Heart left ventricle (tissue), 16 donors: ENCODE data around the gene CDH24. TPM values are rescaled to one million over a fixed set of nuclear protein-coding genes. Genes with fewer than 3 reads are reported as not detected.

Experiments used
- ATAC-seq, 4 donors: fragments of 200-7000 bp; cut with Tn5 transposase; one replicate each; pipeline ENCODE4 v1.9.1; 2020 to 2022; ENCODE audit warnings: moderate library complexity in 4 of 4, mild to moderate bottlenecking in 3 of 4, moderate number of reproducible peaks in 1 of 4
- DNase-seq, 5 donors: peaks; one replicate each; pipeline ENCODE4 v3.0.0-alpha.2; 2020
- H3K27ac ChIP-seq, 12 donors: fragments of 200-600 bp; sonication (generic) in 4 of 12; one replicate each; pipeline versions ENCODE4 v1.5.0 to v1.8.0; 2016 to 2022; ENCODE audit warnings: mild to moderate bottlenecking in 2 of 12
- H3K27me3 ChIP-seq, 9 donors: fragments of 200-600 bp; sonication (generic) in 2 of 9; one replicate each; pipeline versions ENCODE4 v1.5.1 to v1.8.0; 2016 to 2022; ENCODE audit warnings: mild to moderate bottlenecking in 3 of 9
- H3K36me3 ChIP-seq, 9 donors: fragments of 200-600 bp; sonication (generic) in 2 of 9; one replicate each; pipeline versions ENCODE4 v1.5.0 to v1.8.0; 2018 to 2022; ENCODE audit warnings: mild to moderate bottlenecking in 2 of 9
- H3K4me1 ChIP-seq, 12 donors: fragments of 200-600 bp; sonication (generic) in 4 of 12; one replicate each; pipeline versions ENCODE4 v1.5.0 to v1.8.0; 2016 to 2022; ENCODE audit warnings: mild to moderate bottlenecking in 3 of 12
- H3K4me3 ChIP-seq, 12 donors: fragments of 200-600 bp; sonication (generic) in 4 of 12; one replicate each; pipeline versions ENCODE4 v1.5.0 to v1.8.0; 2017 to 2022; ENCODE audit warnings: mild to moderate bottlenecking in 9 of 12, moderate library complexity in 4 of 12
- H3K9me3 ChIP-seq, 12 donors: fragments of 200-600 bp; sonication (generic) in 4 of 12; one replicate each; pipeline versions ENCODE4 v1.5.0 to v1.8.0; 2016 to 2022; ENCODE audit warnings: mild to moderate bottlenecking in 1 of 12
- POLR2A ChIP-seq, 2 donors: fragments of 450-650 bp; IDR thresholded peaks; one replicate each; pipeline ENCODE4 v1.6.1; 2017; ENCODE audit warnings: antibody characterized with exemption in 2 of 2, mild to moderate bottlenecking in 2 of 2, moderate library complexity in 2 of 2
- WGBS, 4 donors: extraction: QIAGEN DNeasy Blood & Tissue Kit in 2 of 4; methylation state at CpG; one replicate each; pipeline versions ENCODE4 v1.1.5 to v1.1.7; 2013 to 2018; 5-methylcytosine and 5-hydroxymethylcytosine counted together
- intact Hi-C, 10 donors: fragments of 100-400 bp; cut with DNase I; formaldehyde crosslinking; loops; one replicate each; pipeline versions ENCODE4 v1.11.1 to v1.14.2; 2022
- polyA plus RNA-seq, 2 donors: library from polyadenylated mRNA; stranded (reverse); fragments of 200-250 nt; gene quantifications; one replicate each; pipeline ENCODE4 v1.2.3, GENCODE V29; 2013
- total RNA-seq, 9 donors: library from RNA; depleted of rRNA in 2 of 9; stranded (reverse); fragments of >200 nt in 2 of 9; fragmentation: NEBNext Ultra II Directional in 3 of 9; extraction: Animal tissue kit (Norgen Biotek cat#: 25700) in 3 of 9; gene quantifications; one replicate each; pipeline versions ENCODE4 v1.1.0 to v1.2.4, GENCODE V29; 2016 to 2023
- TF ChIP-seq, protein P1 (sequence below), 12 donors: fragments of 200-600 bp; sonication (generic) in 4 of 12; IDR thresholded peaks; one replicate each; pipeline versions ENCODE4 v1.5.0 to v1.8.0; 2018 to 2022; ENCODE audit warnings: antibody characterized with exemption in 12 of 12, mild to moderate bottlenecking in 5 of 12
- donor health status: ischemic (EF 13 %, LVEDD 7.1; RV severe dilation, severe dysfunction).
- donor health status: healthy with polysubstance abuse.
- donor health status: DM: no; HTN: yes; CAD: no.
- donor health status: DM: no; HTN: no; CAD: no.
- donor health status: ischemic (EF 25% LVEDD 6.9; RV normal size, moderate dysfunction).
- donor health status: ischemic (EF 25% LVEDD 5.7; RV mildly dilated, moderate dysfunction).
- donor health status: healthy.
- donor health status: DM: yes; HTN: yes; CAD: no.
- donor health status: ischemic (EF 35%, LVEDD 5.7; RV mildly dilated, moderate dysfunction).
- donor health status: nonischemic (EF 11% LVEDD 7.7; RV severe dilation, severe dysfunction).
- donor health status: DM: yes; HTN: yes; CAD: no.
- donor health status: PGD.
- donor health status: ischemic (EF 29% LVEDD 5.4; RV normal size, mild dysfunction).
- donor health status: nonischemic (EF 23%, LVEDD 6.1; RV moderate dilation, normal function).

CDH24 gene
- total and polyA plus RNA-seq, 11 donors: 0.72 to 3.3 (median 1.9) TPM

DNA sequence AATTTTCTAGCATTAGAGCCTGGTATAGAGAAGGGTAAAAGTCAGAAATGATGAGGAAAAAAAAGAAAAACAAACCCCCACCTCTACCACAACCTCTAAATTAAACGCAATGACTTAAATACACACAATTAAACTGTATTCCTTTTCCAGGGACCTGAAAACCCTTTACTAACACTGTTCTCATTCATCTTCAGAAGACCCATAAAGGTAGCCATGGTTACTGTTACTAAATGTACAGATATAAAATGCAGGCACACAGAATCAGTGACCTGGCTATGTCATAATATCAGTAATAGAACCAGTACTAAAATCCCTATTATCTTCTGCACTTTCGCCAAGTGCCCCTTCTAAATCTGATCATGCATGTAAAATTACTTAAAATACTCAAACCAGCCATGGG, 36.2 kb upstream of the CDH24 start:
- peak overlapping the region in 1 of 12 donors; percentile 92 for H3K27ac ChIP-seq
- WGBS, 4 donors: 73 to 86% (median 81%) methylated on average over 2 of the region's 2 CpGs
- H3K27me3 ChIP-seq: no peaks in the 10 kb centered on the region
- H3K36me3 ChIP-seq: peaks cover 0 to 61% (median 58%) of the 10 kb centered on the region in 9 donors
- peak overlapping the region in 11 of 12 donors; percentile 57 to 96 (median 80) for H3K4me3 ChIP-seq
- DNase-seq (no peak), ATAC-seq (no peak)
- TF ChIP-seq POLR2A (IDR thresholded peaks at IDR 0.05): no peak
- TF ChIP-seq, protein P1, sequence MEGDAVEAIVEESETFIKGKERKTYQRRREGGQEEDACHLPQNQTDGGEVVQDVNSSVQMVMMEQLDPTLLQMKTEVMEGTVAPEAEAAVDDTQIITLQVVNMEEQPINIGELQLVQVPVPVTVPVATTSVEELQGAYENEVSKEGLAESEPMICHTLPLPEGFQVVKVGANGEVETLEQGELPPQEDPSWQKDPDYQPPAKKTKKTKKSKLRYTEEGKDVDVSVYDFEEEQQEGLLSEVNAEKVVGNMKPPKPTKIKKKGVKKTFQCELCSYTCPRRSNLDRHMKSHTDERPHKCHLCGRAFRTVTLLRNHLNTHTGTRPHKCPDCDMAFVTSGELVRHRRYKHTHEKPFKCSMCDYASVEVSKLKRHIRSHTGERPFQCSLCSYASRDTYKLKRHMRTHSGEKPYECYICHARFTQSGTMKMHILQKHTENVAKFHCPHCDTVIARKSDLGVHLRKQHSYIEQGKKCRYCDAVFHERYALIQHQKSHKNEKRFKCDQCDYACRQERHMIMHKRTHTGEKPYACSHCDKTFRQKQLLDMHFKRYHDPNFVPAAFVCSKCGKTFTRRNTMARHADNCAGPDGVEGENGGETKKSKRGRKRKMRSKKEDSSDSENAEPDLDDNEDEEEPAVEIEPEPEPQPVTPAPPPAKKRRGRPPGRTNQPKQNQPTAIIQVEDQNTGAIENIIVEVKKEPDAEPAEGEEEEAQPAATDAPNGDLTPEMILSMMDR (IDR thresholded peaks at IDR 0.05): no peak
- intact Hi-C loops: loop anchor here in 1 of 10 donors (10.0 kb wide), 1 partner anchor 211 kb away; the partner anchor contains the start of genes BCL2L2 and PPP1R3E
- H3K4me1 ChIP-seq: peaks cover 5 to 61% (median 41%) of the 10 kb centered on the region in 12 donors
- H3K9me3 ChIP-seq: no peaks in the 10 kb centered on the region

DNA sequence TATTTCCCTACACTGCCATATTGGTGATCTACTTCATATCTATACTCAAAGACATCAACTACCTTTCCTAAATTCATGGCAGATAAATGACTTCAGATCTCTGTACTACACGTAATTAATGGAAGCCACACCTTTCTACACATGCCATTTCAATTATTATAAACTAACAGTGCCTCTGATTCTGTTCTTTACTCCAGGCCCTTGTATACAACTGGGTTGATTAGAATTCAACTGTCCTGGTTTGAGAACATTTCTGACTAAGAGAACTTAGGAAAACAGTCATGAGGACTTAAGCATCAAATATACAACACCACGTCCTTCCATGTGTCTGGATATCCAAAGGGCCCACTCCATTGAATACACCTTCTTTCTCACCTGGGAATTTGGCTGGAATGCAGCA, 35.8 kb upstream of the CDH24 start:
- Histone ChIP-seq H3K4me3 (peak overlapping the region in 4 of 12 donors; percentile 74 to 91 (median 83)), H3K36me3 (peaks cover 0 to 61% (median 59%) of the 10 kb centered on the region in 9 donors), H3K27ac (no peak overlapping the region), H3K27me3 (no peaks in the 10 kb centered on the region), H3K9me3 (no peaks in the 10 kb centered on the region), H3K4me1 (peaks cover 5 to 58% (median 39%) of the 10 kb centered on the region in 12 donors)
- DNase-seq: no peak
- intact Hi-C loops: loop anchor here in 1 of 10 donors (10.0 kb wide), 1 partner anchor 212 kb away; the partner anchor contains the start of genes BCL2L2 and PPP1R3E
- WGBS, 4 donors: 60 to 65% (median 64%) methylated on average over 2 of the region's 2 CpGs
- TF ChIP-seq POLR2A (IDR thresholded peaks at IDR 0.05): no peak
- TF ChIP-seq, protein P1 (IDR thresholded peaks at IDR 0.05): no peak
- ATAC-seq: no peak

DNA sequence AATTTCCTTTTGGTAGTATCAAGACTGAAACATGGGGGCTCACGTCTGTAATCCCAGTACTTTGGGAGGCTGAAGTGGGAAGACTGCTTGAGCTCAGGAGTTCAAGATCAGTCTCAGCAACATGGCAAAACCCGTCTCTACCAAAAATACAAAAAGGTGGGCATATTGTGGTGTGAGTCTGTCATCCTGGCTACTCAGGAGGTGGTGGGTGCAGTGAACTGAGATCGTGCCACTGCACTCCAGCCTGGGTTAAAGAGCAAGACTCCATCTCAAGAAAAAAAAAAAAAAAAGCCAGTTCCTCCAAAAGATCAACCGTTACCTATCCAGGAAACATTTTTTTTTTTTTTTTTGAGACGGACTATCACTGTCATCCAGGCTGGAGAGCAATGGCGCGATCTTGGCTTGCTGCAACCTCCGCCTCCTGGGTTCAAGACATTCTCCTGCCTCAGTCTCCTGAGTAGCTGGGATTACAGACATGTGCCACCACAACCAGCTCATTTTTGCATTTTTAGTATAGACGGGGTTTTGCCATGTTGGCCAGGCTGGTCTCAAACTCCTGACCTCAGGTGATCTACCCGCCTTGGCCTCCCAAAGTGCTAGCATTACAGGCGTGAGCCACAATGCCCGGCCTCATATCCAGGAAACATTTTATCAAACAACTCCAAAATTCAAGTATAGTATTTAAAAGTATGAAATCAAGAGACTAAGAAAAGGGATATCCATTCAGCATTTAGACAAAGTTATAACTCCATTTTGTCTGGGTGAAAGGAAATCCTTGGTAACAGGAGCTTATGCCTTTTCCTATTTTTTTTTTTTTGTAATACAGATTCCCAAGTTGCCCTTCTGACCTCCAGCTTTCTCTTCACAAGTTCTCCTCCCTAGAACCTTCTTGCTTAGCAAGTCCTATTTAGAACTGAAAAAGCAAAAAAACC, 34.2 kb upstream of the CDH24 start:
- Histone ChIP-seq H3K4me3 (no peak overlapping the region), H3K27me3 (no peaks in the 10 kb centered on the region), H3K36me3 (peaks cover 0 to 69% (median 65%) of the 10 kb centered on the region in 9 donors), H3K9me3 (no peaks in the 10 kb centered on the region), H3K4me1 (peaks cover 1 to 52% (median 30%) of the 10 kb centered on the region in 12 donors), H3K27ac (no peak overlapping the region)
- intact Hi-C loops: loop anchor here in 1 of 10 donors (10.0 kb wide), 1 partner anchor 213 kb away; the partner anchor contains the start of genes BCL2L2 and PPP1R3E
- WGBS, 4 donors: 82 to 89% (median 84%) methylated on average over 12 of the region's 12 CpGs
- TF ChIP-seq, protein P1 (IDR thresholded peaks at IDR 0.05): no peak
- no peak for TF ChIP-seq POLR2A (IDR thresholded peaks at IDR 0.05)
- DNase-seq (no peak), ATAC-seq (no peak)

DNA sequence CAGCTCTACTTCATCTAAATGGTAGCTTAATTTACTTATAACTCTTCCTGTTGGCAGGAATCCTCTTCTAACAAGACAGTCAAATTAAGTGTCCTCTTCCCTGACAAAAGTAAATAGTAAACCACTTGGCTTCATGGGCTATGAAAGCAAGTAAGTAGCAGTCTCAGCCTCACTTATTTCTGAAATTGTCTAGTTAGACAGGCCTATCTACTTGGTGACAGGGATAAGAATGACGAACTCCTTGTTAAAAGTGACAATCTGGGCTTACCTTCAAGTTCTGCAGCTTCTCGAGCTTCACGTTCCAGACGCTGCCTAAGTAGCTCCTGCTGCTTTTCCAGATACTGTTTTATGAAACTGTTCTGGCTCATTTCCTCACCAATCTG, 32.9 kb upstream of the CDH24 start:
- no peaks in the 10 kb centered on the region for H3K9me3 ChIP-seq
- H3K36me3 ChIP-seq: peaks cover 0 to 82% (median 79%) of the 10 kb centered on the region in 9 donors
- intact Hi-C loops: loop anchor here in 1 of 10 donors (10.0 kb wide), 1 partner anchor 215 kb away; the partner anchor contains the start of genes BCL2L2 and PPP1R3E
- TF ChIP-seq POLR2A (IDR thresholded peaks at IDR 0.05): no peak
- TF ChIP-seq, protein P1 (IDR thresholded peaks at IDR 0.05): no peak
- H3K4me3 ChIP-seq: no peak overlapping the region
- whole genome bisulfite sequencing, 4 donors: 24 to 51% (median 39%) methylated on average over 4 of the region's 4 CpGs
- no peak overlapping the region for H3K27ac ChIP-seq
- H3K4me1 ChIP-seq: peaks cover 0 to 46% (median 31%) of the 10 kb centered on the region in 12 donors
- no peak for DNase-seq
- no peak for ATAC-seq
- H3K27me3 ChIP-seq: no peaks in the 10 kb centered on the region
